Nephron progenitor cell (in vitro differentiated cells): ENCODE results near the gene MMUT.
"Not testable (repeated sequence)": the region's sequence is repeated elsewhere in the genome, so short reads cannot be mapped to it uniquely, and the experiment has no call there.

ENCODE experiments used
- DNase-seq: peaks from one replicate; pipeline ENCODE4 v3.0.0; 2021
- H3K27ac Mint-ChIP-seq: 2 replicates; pipeline ENCODE4 v1.8.0; 2021; ENCODE audit warnings: mild to moderate bottlenecking, moderate library complexity, mixed read lengths
- H3K27me3 Mint-ChIP-seq: 2 replicates; pipeline ENCODE4 v1.8.0; 2021; ENCODE audit warnings: mild to moderate bottlenecking, low read depth, mixed read lengths; ENCODE audit not compliant: poor library complexity
- H3K36me3 Mint-ChIP-seq: 2 replicates; pipeline ENCODE4 v1.8.0; 2021; ENCODE audit warnings: low read depth, mixed read lengths
- H3K4me1 Mint-ChIP-seq: 2 replicates; pipeline ENCODE4 v1.8.0; 2021; ENCODE audit warnings: mixed read lengths
- H3K4me3 Mint-ChIP-seq: 2 replicates; pipeline ENCODE4 v1.8.0; 2021; ENCODE audit warnings: mild to moderate bottlenecking, moderate library complexity, mixed read lengths
- H3K9me3 Mint-ChIP-seq: 2 replicates; pipeline ENCODE4 v1.8.0; 2021; ENCODE audit warnings: mild to moderate bottlenecking, moderate library complexity, mixed read lengths
- CTCF ChIP-seq: fragments of 200-600 bp; sonication (generic); IDR thresholded peaks from 2 replicates; pipeline ENCODE4 v1.5.0; 2021; ENCODE audit warnings: antibody characterized with exemption

Gene MMUT

DNA sequence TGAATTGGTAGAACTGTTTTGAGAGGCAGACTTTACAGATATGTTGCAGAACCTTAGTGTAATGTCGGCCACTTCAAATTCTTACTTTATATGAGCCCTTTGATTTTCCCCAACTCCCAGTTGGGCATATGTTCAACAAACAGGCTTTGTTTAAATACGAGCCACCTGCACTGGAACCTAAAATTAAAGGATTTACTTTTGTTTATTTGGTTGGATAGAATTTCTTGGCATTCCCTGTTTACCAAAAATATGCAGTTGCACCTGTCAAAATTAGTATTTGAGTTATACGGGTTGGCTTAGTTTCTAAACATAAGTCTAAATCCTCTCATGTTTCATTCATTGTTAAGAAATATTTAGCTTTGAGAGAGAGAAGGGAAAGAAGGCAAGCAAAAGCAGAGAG lies 34.3 kb upstream of the MMUT start:
- no peak overlapping the region for H3K4me3 Mint-ChIP-seq
- peaks cover 2% of the 10 kb centered on the region for H3K27me3 Mint-ChIP-seq
- no peaks in the 10 kb centered on the region for H3K9me3 Mint-ChIP-seq
- no peaks in the 10 kb centered on the region for H3K4me1 Mint-ChIP-seq
- TF ChIP-seq CTCF, result no peak
- H3K27ac Mint-ChIP-seq, result no peak overlapping the region
- no peak for DNase-seq
- no peaks in the 10 kb centered on the region for H3K36me3 Mint-ChIP-seq

DNA sequence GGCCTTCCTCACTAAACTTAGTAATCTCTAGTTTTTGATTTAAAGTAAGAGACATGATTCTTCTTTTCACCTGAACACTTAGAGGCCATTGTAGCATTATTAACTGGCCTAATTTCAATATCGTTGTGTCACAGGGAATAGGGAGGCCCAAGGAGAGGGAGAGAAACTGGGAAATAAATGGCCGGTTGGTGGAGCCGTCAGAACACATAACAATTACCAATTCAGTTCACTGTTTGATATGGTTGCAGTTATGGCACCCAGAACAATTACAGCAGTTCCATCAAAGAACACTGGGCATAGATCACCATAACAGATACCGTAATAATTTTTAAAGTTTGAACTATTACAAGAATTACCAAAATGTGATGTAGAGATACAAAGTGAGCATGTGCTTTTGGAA lies 27.6 kb upstream of the MMUT start:
- DNase-seq, result no peak
- no peaks in the 10 kb centered on the region for H3K4me1 Mint-ChIP-seq
- H3K27ac Mint-ChIP-seq, result no peak overlapping the region
- TF ChIP-seq CTCF, result no peak
- H3K36me3 Mint-ChIP-seq, result peaks cover 29% of the 10 kb centered on the region
- H3K4me3 Mint-ChIP-seq, result no peak overlapping the region
- H3K27me3 Mint-ChIP-seq, result no peaks in the 10 kb centered on the region
- no peaks in the 10 kb centered on the region for H3K9me3 Mint-ChIP-seq

GRCh38 chr6:49483380-49483779 lies 20.3 kb upstream of the MMUT start:
- H3K4me1 Mint-ChIP-seq, H3K27ac Mint-ChIP-seq, DNase-seq, H3K4me3 Mint-ChIP-seq, H3K27me3 Mint-ChIP-seq: not testable (repeated sequence)
- peaks cover 52% of the 10 kb centered on the region for H3K36me3 Mint-ChIP-seq
- peaks cover 15% of the 10 kb centered on the region for H3K9me3 Mint-ChIP-seq

- H3K36me3 Mint-ChIP-seq, result peaks cover 60% of the 10 kb centered on the region
- H3K9me3 Mint-ChIP-seq, result peaks cover 15% of the 10 kb centered on the region
- H3K4me3 Mint-ChIP-seq, H3K27me3 Mint-ChIP-seq, H3K27ac Mint-ChIP-seq, H3K4me1 Mint-ChIP-seq, DNase-seq: not testable (repeated sequence)
Measured at GRCh38 chr6:49481846-49482245, 18.8 kb upstream of the MMUT start.

DNA sequence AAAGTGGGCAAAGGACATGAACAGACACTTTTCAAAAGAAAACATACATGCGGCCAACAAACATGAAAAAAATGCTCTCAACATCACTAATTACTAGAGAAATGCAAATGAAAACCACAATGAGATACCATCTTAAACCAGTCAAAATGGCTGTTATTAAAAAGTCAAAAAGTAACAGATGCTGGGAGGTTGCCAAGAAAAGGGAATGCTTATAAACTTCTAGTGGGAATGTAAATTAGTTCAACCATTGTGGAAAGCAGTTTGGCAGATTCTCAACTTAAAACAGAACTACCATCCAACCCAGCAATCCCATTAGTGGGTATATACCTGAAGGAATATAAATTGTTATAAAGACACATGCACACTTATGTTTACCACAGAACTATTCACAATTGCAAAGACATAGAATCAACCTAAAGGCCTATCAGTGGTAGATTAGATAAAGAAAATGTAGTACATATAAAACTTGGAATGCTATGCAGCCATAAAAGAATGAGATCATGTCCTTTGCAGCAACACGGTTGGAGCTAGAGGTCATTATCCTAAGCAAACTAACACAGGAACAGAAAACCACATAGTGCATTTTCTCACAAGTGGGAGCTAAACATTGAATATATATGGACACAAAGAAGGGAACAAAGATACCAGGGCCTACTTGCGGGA lies 16.4 kb upstream of the MMUT start:
- peaks cover 82% of the 10 kb centered on the region for H3K36me3 Mint-ChIP-seq
- no peak for TF ChIP-seq CTCF
- no peak overlapping the region for H3K4me3 Mint-ChIP-seq
- H3K27ac Mint-ChIP-seq, result no peak overlapping the region
- peaks cover 3% of the 10 kb centered on the region for H3K27me3 Mint-ChIP-seq
- no peak for DNase-seq
- no peaks in the 10 kb centered on the region for H3K4me1 Mint-ChIP-seq
- H3K9me3 Mint-ChIP-seq, result peaks cover 23% of the 10 kb centered on the region

- not testable (repeated sequence) for H3K4me1 Mint-ChIP-seq, H3K4me3 Mint-ChIP-seq, DNase-seq, H3K27me3 Mint-ChIP-seq, H3K27ac Mint-ChIP-seq
- Mint-ChIP-seq H3K9me3 (peaks cover 28% of the 10 kb centered on the region), H3K36me3 (peaks cover 96% of the 10 kb centered on the region)
Measured at GRCh38 chr6:49476564-49476963, 13.5 kb upstream of the MMUT start.

GRCh38 chr6:49468042-49468441 lies 5.0 kb upstream of the MMUT start:
- DNase-seq, result no peak
- H3K27ac Mint-ChIP-seq, result no peak overlapping the region
- H3K27me3 Mint-ChIP-seq, result no peaks in the 10 kb centered on the region
- peaks cover 28% of the 10 kb centered on the region for H3K36me3 Mint-ChIP-seq
- H3K9me3 Mint-ChIP-seq, result no peaks in the 10 kb centered on the region
- no peak overlapping the region for H3K4me3 Mint-ChIP-seq
- H3K4me1 Mint-ChIP-seq, result peaks cover 12% of the 10 kb centered on the region
- no peak for TF ChIP-seq CTCF
